Fibroblast of villous mesenchyme (primary cell): Measurements from ENCODE around the gene COCH. TPM values are rescaled to one million over a fixed set of nuclear protein-coding genes. Genes with fewer than 3 reads are reported as not detected.
"Not testable (repeated sequence)": the region's sequence is repeated elsewhere in the genome, so short reads cannot be mapped to it uniquely, and the experiment has no call there.

Experiments
- DNase-seq: peaks from one replicate; pipeline ENCODE4 v3.0.0-alpha.2; 2010; ENCODE audit warnings: low read depth
- H3K4me3 ChIP-seq: 2 replicates; pipeline ENCODE4 v1.5.1; 2011; ENCODE audit warnings: low read depth, mild to moderate bottlenecking, low read length
- CTCF ChIP-seq: IDR thresholded peaks from 2 replicates; pipeline ENCODE4 v1.5.1; 2012; ENCODE audit warnings: low read depth, mild to moderate bottlenecking, low read length; ENCODE audit not compliant: insufficient read depth
- total RNA-seq: library from RNA; depleted of rRNA; stranded (reverse); fragments of >200 nt; gene quantifications from 2 replicates; pipeline ENCODE4 v1.2.3, GENCODE V29; 2012

Gene COCH
- total RNA-seq, 1 donor = under 0.01 TPM

GRCh38 chr14:30896435-30896834 is 22.1 kb downstream of the COCH start:
- H3K4me3 ChIP-seq = no peak overlapping the region
- no peak for TF ChIP-seq CTCF
- DNase-seq = no peak

- not testable (repeated sequence) for H3K4me3 ChIP-seq, DNase-seq
Measured at GRCh38 chr14:30897121-30897520, 22.8 kb downstream of the COCH start.

DNA sequence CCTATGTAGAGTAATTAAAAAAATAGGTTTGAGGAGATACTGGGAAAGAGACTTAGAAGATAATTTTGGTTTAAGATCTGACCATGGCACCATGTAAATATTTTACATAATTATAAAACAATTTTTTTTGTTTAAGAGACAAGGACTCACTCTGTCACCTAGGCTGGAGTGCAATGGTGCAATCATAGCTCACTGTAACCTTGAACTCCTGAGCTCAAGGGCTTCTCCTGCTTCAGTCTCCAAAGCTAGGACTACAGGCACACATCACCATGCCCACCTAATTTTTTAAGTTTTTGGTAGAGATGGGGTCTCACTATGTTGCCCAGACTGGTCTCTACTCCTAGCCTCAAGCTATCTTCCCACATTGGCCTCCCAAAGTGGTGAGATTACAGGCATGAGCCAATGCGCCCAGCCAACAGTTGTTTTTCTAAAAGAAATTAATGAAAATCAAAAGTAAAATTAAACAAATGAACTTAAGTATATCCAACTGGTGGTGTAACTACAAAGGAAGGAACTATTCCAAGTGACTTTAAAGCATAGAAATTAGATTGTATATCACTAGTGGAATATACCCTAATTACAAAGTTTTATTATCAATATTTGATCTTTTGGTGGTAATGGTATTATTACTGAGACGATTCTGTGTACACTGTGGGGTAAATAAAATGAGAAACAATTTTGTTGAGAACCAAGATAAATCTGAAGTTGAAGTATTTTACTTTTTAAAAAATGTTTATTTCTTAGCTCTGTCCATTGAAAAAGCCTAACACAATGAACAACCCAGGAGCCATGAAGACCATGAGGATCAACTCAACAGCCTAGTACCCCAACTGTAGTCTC is 29.1 kb downstream of the COCH start:
- no peak overlapping the region for H3K4me3 ChIP-seq
- DNase-seq = no peak
- no peak for TF ChIP-seq CTCF

- H3K4me3 ChIP-seq = no peak overlapping the region
- TF ChIP-seq CTCF = peak; percentile 27
- DNase-seq = peak; percentile 20
Measured at GRCh38 chr14:30906752-30907658, 32.6 kb downstream of the COCH start.

GRCh38 chr14:30907659-30908057 is 33.3 kb downstream of the COCH start:
- no peak overlapping the region for H3K4me3 ChIP-seq
- TF ChIP-seq CTCF = no peak
- no peak for DNase-seq

DNA sequence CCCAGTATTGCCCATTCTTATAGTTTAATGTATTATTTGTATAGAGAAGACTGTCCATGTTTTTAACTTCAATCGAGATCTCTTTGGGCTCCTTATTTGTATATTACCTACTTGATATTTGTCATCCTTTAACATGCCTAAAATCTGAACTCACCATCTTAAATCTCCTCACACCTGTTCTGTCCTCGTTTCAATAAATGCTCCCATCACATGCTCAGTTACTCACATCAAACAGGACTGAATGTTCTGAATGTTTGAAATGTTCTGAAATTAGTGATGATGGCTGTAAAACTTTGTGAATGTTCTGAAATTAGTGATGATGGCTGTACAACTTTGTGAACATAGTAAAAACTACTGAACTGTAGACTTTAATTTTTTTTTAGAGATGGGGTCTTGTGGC is 34.5 kb downstream of the COCH start:
- no peak for TF ChIP-seq CTCF
- H3K4me3 ChIP-seq = no peak overlapping the region
- no peak for DNase-seq

DNA sequence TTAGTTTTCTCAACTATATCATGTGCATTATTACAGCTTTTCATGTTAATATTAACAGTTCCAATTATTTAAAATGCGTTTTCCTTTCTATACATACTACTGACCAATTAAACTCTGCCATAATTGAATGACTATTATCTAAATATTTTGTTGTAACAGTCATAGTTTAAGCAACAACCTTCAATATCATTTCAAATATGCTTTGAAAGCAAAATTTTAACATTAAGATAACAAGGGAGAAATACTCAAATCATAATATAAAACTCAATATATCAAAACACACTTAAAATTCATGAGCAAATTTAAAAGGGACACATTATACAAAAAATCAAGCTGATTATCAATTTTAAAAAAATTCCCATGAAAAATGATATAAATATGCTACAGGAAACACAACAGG is 40.5 kb downstream of the COCH start:
- no peak for DNase-seq
- no peak for TF ChIP-seq CTCF
- H3K4me3 ChIP-seq = no peak overlapping the region
